Right atrium auricular region (tissue), 2 donors: ENCODE data around the gene DOK1. TPM values are rescaled to one million over a fixed set of nuclear protein-coding genes. Genes with fewer than 3 reads are reported as not detected.

Source experiments
- DNase-seq: peaks from one replicate; pipeline ENCODE4 v3.0.0-alpha.2; 2019; ENCODE audit warnings: low spot score
- H3K27ac ChIP-seq, 2 donors: fragments of 200-600 bp; sonication (generic); 1 replicate in 1 of 2; 2 replicates in 1 of 2; pipeline ENCODE4 v1.5.1; 2016 to 2019
- H3K27me3 ChIP-seq, 2 donors: fragments of 200-600 bp; sonication (generic); one replicate each; pipeline versions ENCODE4 v1.5.1 to v1.6.0; 2017 to 2019
- H3K36me3 ChIP-seq: fragments of 200-600 bp; sonication (generic); one replicate; pipeline ENCODE4 v1.5.1; 2016
- H3K4me1 ChIP-seq, 2 donors: fragments of 200-600 bp; sonication (generic); one replicate each; pipeline versions ENCODE4 v1.5.1 to v1.6.0; 2017 to 2019
- H3K4me3 ChIP-seq, 2 donors: fragments of 200-600 bp; sonication (generic); 1 replicate in 1 of 2; 2 replicates in 1 of 2; pipeline ENCODE4 v1.5.1; 2017 to 2019; ENCODE audit warnings: mild to moderate bottlenecking in 1 of 2, moderate library complexity in 1 of 2
- H3K9me3 ChIP-seq, 2 donors: fragments of 200-600 bp; sonication (generic); one replicate each; pipeline ENCODE4 v1.5.1; 2019
- total RNA-seq, 2 donors: library from RNA; depleted of rRNA; stranded (reverse); fragments of >200 nt; gene quantifications; one replicate each; pipeline ENCODE4 v1.1.0, GENCODE V29; 2016
- TF ChIP-seq, protein P1 (sequence below), 2 donors: fragments of 200-600 bp; sonication (generic); IDR thresholded peaks; one replicate each; pipeline ENCODE4 v1.5.1; 2019; ENCODE audit warnings: antibody characterized with exemption in 2 of 2

Gene DOK1
- total RNA-seq, 2 donors from 2014 or later, result 4.9 to 10.3 TPM

DNA sequence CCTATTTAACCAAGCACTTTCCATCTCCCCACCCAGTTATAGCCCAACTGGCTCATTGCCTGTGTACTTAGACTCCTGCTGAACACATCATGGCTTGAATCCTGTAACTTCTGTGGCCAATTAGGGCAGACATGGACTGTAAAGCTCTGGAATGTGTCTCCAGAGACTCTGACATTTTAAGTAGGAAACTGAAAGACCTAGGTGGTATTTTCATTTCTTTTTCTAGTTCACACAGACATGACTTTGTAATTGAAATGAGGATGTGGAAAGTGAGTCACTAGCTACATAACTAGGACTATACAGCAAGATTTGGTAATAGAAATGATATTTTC is 12.2 kb downstream of the DOK1 start:
- no peak for DNase-seq
- Histone ChIP-seq H3K9me3 (no peaks in the 10 kb centered on the region), H3K4me3 (no peak overlapping the region), H3K27me3 (no peaks in the 10 kb centered on the region), H3K36me3 (no peaks in the 10 kb centered on the region), H3K27ac (no peak overlapping the region), H3K4me1 (no peaks in the 10 kb centered on the region)
- TF ChIP-seq, protein P1, sequence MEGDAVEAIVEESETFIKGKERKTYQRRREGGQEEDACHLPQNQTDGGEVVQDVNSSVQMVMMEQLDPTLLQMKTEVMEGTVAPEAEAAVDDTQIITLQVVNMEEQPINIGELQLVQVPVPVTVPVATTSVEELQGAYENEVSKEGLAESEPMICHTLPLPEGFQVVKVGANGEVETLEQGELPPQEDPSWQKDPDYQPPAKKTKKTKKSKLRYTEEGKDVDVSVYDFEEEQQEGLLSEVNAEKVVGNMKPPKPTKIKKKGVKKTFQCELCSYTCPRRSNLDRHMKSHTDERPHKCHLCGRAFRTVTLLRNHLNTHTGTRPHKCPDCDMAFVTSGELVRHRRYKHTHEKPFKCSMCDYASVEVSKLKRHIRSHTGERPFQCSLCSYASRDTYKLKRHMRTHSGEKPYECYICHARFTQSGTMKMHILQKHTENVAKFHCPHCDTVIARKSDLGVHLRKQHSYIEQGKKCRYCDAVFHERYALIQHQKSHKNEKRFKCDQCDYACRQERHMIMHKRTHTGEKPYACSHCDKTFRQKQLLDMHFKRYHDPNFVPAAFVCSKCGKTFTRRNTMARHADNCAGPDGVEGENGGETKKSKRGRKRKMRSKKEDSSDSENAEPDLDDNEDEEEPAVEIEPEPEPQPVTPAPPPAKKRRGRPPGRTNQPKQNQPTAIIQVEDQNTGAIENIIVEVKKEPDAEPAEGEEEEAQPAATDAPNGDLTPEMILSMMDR (IDR thresholded peaks at IDR 0.05), result no peak

DNA sequence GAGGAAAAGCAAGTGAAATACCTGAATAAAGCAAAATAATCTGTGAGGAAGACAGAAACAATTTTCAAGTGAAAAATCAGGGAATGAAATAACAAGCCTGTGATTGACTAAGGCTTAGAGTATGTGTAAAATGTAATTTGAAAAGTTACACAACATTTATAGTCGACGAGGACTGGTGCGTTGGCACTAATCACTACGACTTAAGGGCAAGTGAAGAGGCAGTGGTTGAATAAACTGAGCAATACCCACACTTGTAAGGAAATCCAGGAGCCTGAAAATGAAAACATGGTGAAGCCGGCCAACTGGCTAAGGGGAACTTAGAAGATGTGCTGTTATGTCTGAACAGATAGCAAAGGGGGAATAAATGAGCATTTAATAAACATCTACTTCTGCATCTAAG is 13.4 kb downstream of the DOK1 start:
- H3K27me3 ChIP-seq, result no peaks in the 10 kb centered on the region
- no peaks in the 10 kb centered on the region for H3K36me3 ChIP-seq
- H3K4me1 ChIP-seq, result no peaks in the 10 kb centered on the region
- TF ChIP-seq, protein P1 (IDR thresholded peaks at IDR 0.05), result no peak
- H3K9me3 ChIP-seq, result no peaks in the 10 kb centered on the region
- no peak overlapping the region for H3K4me3 ChIP-seq
- no peak overlapping the region for H3K27ac ChIP-seq
- no peak for DNase-seq

DNA sequence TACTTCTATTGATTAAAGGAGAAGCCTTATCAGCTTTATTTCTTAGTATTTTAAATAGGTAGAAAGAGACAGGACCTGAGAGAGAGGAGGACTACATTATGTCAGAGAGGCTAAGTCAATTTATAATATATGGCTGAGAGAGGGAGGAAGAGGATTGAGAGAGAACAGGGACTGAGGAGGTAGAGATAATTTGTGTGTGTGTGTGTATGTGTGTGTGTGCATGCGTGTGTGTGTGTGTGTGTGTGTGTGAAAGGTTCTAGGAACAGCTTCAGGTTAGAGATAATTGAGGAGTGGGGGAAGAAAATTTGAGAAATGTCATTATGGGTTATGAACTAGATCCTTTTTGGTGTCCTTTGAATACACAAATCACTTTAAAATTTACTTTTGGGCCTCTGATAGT is 15.2 kb downstream of the DOK1 start:
- Histone ChIP-seq H3K9me3 (no peaks in the 10 kb centered on the region), H3K27me3 (no peaks in the 10 kb centered on the region), H3K27ac (no peak overlapping the region), H3K36me3 (no peaks in the 10 kb centered on the region), H3K4me3 (no peak overlapping the region), H3K4me1 (no peaks in the 10 kb centered on the region)
- DNase-seq, result no peak
- TF ChIP-seq, protein P1 (IDR thresholded peaks at IDR 0.05), result no peak

DNA sequence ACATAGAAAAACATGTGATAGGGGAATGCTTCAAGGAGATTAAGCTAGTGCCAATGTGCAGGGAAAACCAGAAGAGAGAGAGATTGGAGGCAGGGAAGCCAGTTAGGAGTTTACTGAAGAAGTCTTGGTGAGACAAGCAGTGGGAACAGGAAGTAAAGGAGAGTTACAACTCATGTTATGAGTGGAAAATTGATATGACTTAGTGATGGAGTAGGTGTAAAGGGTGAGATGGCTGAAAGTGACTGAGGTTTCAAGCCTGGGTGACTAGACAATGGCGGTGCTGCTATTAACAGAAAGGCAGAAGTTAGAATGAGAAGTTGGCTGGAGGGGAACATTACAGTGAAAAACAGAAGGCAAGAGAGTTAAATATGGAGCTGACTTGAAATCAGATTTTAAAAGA is 16.5 kb downstream of the DOK1 start:
- TF ChIP-seq, protein P1 (IDR thresholded peaks at IDR 0.05), result no peak
- Histone ChIP-seq H3K36me3 (no peaks in the 10 kb centered on the region), H3K9me3 (no peaks in the 10 kb centered on the region), H3K27ac (no peak overlapping the region), H3K4me3 (no peak overlapping the region), H3K27me3 (no peaks in the 10 kb centered on the region), H3K4me1 (no peaks in the 10 kb centered on the region)
- no peak for DNase-seq

GRCh38 chr2:74572178-74572925 is 17.8 kb downstream of the DOK1 start:
- Histone ChIP-seq H3K4me1 (peaks cover 0 to 12% of the 10 kb centered on the region in 2 donors), H3K27me3 (no peaks in the 10 kb centered on the region), H3K9me3 (no peaks in the 10 kb centered on the region), H3K27ac (no peak overlapping the region), H3K36me3 (no peaks in the 10 kb centered on the region), H3K4me3 (no peak overlapping the region)
- TF ChIP-seq, protein P1 (IDR thresholded peaks at IDR 0.05), result no peak
- DNase-seq, result no peak
